Activated CD8-positive, alpha-beta T cell treated with anti-CD3 and anti-CD28 coated beads for 36 hours (primary cell): ENCODE measurements around the gene EPB41L2. TPM values are rescaled to one million over a fixed set of nuclear protein-coding genes. Genes with fewer than 3 reads are reported as not detected.

Experiments
- ATAC-seq: fragments of 200-7000 bp; cut with Tn5 transposase; one replicate; pipeline ENCODE4 v1.10.0; 2021; ENCODE audit warnings: mild to moderate bottlenecking, moderate library complexity
- CTCF ChIA-PET: fragments of 350-600 bp; sonication (Branson Sonifier 250); formaldehyde crosslinking; loops from one replicate; lab custom pipeline; 2021; ENCODE audit warnings: antibody characterized with exemption; lab: Charles Lee
- POLR2A ChIA-PET: fragments of 350-600 bp; sonication (Branson Sonifier 250); formaldehyde crosslinking; loops from one replicate; lab custom pipeline; 2021; ENCODE audit warnings: antibody characterized with exemption; lab: Charles Lee
- DNase-seq: peaks from one replicate; pipeline ENCODE4 v3.0.0-alpha.2; 2020
- H3K27ac Mint-ChIP-seq: one replicate; pipeline ENCODE4 v1.8.0; 2021; ENCODE audit warnings: mild to moderate bottlenecking, mixed read lengths
- H3K27me3 Mint-ChIP-seq: one replicate; pipeline ENCODE4 v1.8.0; 2021; ENCODE audit warnings: mixed read lengths
- H3K36me3 Mint-ChIP-seq: one replicate; pipeline ENCODE4 v1.8.0; 2021; ENCODE audit warnings: low read depth, mixed read lengths
- H3K4me1 Mint-ChIP-seq: one replicate; pipeline ENCODE4 v1.8.0; 2021; ENCODE audit warnings: low read depth, mixed read lengths
- H3K4me3 Mint-ChIP-seq: one replicate; pipeline ENCODE4 v1.8.0; 2021; ENCODE audit warnings: mild to moderate bottlenecking, moderate library complexity, mixed read lengths
- H3K9me3 Mint-ChIP-seq: one replicate; pipeline ENCODE4 v1.8.0; 2021; ENCODE audit warnings: mixed read lengths
- CTCF ChIP-seq: fragments of 200-600 bp; IDR thresholded peaks from one replicate; pipeline ENCODE4 v1.8.0; 2022; ENCODE audit warnings: antibody characterized with exemption, mild to moderate bottlenecking
- intact Hi-C: fragments of 100-400 bp; cut with micrococcal nuclease; formaldehyde crosslinking; loops from one replicate; pipeline ENCODE4 v1.10.0; 2022
- total RNA-seq, 2 experiments: library from RNA; stranded (reverse); gene quantifications; one replicate each; pipeline ENCODE4 v1.2.3, GENCODE V29; 2021

Gene EPB41L2
- total RNA-seq, 2 experiments from 2014 or later, result 30.6 to 33.3 TPM

GRCh38 chr6:130931683-130932082 is 131.4 kb downstream of the EPB41L2 start:
- POLR2A ChIA-PET, result no interaction called here
- Mint-ChIP-seq H3K9me3 (peaks cover 2% of the 10 kb centered on the region), H3K36me3 (no peaks in the 10 kb centered on the region), H3K4me1 (no peaks in the 10 kb centered on the region), H3K4me3 (no peak overlapping the region), H3K27me3 (peaks cover 2% of the 10 kb centered on the region), H3K27ac (no peak overlapping the region)
- no peak for DNase-seq
- no peak for ATAC-seq
- intact Hi-C loops, result no loop called here
- no peak for TF ChIP-seq CTCF
- CTCF ChIA-PET, result interaction anchor here (1.3 kb wide), 1 partner anchor 10 kb away, joined by 3 read pairs; no protein-coding TSS in a partner anchor

- CTCF ChIA-PET, result interaction anchor here (1.5 kb wide), 1 partner anchor 39 kb away, joined by 4 read pairs; no protein-coding TSS in a partner anchor
- intact Hi-C loops, result no loop called here
- TF ChIP-seq CTCF, result no peak
- POLR2A ChIA-PET, result no interaction called here
- no peak for DNase-seq
- no peak for ATAC-seq
- Mint-ChIP-seq H3K27me3 (peaks cover 2% of the 10 kb centered on the region), H3K4me3 (no peak overlapping the region), H3K9me3 (peaks cover 2% of the 10 kb centered on the region), H3K27ac (no peak overlapping the region), H3K4me1 (no peaks in the 10 kb centered on the region), H3K36me3 (no peaks in the 10 kb centered on the region)
Observed at GRCh38 chr6:130929036-130929678, 133.9 kb downstream of the EPB41L2 start.

GRCh38 chr6:130928158-130928912 is 134.7 kb downstream of the EPB41L2 start:
- CTCF ChIA-PET, result interaction anchor here (1.1 to 1.9 kb wide), 3 partner anchors 8 to 43 kb away, joined by 4 to 7 read pairs (median 4); no protein-coding TSS in a partner anchor
- POLR2A ChIA-PET, result no interaction called here
- Mint-ChIP-seq H3K4me1 (no peaks in the 10 kb centered on the region), H3K9me3 (peaks cover 2% of the 10 kb centered on the region), H3K27me3 (peaks cover 2% of the 10 kb centered on the region), H3K27ac (no peak overlapping the region), H3K36me3 (no peaks in the 10 kb centered on the region), H3K4me3 (no peak overlapping the region)
- no peak for ATAC-seq
- TF ChIP-seq CTCF, result no peak
- intact Hi-C loops, result no loop called here
- DNase-seq, result no peak

- Mint-ChIP-seq H3K4me1 (no peaks in the 10 kb centered on the region), H3K27me3 (peaks cover 2% of the 10 kb centered on the region), H3K9me3 (peaks cover 2% of the 10 kb centered on the region), H3K4me3 (no peak overlapping the region), H3K36me3 (no peaks in the 10 kb centered on the region), H3K27ac (no peak overlapping the region)
- ChIA-PET CTCF (interaction anchor here (1.1 to 1.9 kb wide), 2 partner anchors 9 to 42 kb away, joined by 4 to 7 read pairs; no protein-coding TSS in a partner anchor), POLR2A (no interaction called here)
- ATAC-seq (no peak), DNase-seq (no peak)
- intact Hi-C loops, result no loop called here
- no peak for TF ChIP-seq CTCF
Observed at GRCh38 chr6:130927305-130927704, 135.7 kb downstream of the EPB41L2 start.

GRCh38 chr6:130923350-130923749 is 139.7 kb downstream of the EPB41L2 start:
- POLR2A ChIA-PET, result no interaction called here
- no peak for TF ChIP-seq CTCF
- Mint-ChIP-seq H3K9me3 (no peaks in the 10 kb centered on the region), H3K4me1 (no peaks in the 10 kb centered on the region), H3K27ac (no peak overlapping the region), H3K4me3 (no peak overlapping the region), H3K27me3 (no peaks in the 10 kb centered on the region), H3K36me3 (no peaks in the 10 kb centered on the region)
- CTCF ChIA-PET, result no interaction called here
- ATAC-seq, result no peak
- intact Hi-C loops, result no loop called here
- no peak for DNase-seq
